COLO668 (cell line): ENCODE data around the gene PIK3CA.

Experiments used
- DNase-seq: peaks from one replicate; lab custom pipeline; 2025; ENCODE audit not compliant: unreplicated experiment; lab: John Stamatoyannopoulos, UW

The PIK3CA gene

DNA sequence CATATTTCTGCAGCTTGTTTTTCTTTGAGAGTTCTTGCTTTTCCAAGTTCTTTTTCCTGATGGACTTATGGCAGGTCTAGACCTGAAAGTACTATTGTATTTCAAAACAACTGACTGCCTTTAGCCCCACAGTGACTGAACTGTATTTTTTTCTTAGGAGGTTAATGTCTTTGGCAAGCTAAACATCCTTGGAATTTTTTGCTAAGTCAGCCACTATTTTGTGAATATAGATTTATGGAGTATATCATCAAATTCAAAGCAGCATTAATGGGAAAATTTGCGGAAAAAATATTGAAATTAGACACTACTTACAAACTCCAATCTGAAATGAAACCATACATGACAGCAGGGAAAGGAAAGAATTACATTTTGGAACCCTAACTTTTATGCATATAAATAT lies 8.6 kb downstream of the PIK3CA start:
- DNase-seq: no peak

DNA sequence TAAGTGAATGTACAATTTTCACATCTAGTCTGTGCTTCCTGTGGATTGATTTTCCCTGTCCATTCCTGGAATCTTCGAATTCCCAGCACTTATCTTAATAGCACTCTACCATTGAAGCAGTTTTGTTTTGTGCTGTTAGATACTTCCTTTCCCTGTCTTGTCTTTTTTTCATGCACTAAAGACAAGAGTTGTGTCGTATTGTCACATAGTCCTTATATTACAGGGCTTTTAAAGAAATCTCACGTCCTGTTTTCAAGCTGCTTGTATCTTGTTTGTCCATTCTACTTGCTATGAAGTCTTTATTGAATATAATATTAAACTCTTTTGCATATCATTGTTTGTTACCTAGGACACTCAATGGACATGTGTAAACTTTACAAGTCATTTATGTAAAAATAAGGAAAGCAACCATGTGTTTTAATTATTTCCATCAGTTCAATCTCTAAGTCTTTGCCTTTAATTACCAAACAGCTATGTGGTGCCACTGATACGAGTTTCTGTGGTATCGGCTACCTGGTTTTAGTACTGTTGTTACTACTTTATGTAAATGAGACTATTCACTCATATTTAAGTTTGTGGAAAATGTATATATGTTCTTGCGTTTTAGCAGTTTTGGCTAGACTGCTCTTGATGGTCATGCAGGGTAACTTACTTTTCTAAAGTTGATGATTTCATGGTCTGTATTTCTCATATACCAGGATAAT lies 10.3 kb downstream of the PIK3CA start:
- DNase-seq: no peak

DNA sequence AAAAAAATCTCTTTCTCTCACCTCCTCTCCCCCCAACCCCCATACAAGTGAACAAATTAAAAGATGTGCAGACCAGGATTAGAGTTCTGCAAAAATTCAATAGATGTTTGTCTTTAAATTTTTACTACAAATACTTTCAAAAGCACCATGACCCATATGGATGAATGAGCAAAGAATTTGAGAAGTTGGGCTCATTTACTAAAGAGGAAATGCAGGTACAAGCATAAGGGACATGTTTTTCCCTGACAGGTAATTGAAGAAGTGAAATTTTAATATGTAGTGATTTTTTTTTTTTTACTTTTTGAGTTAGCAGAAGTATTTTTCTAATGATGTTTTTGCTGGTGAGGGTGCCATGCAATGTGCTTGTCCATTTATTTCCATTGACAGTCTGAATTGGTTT lies 15.3 kb downstream of the PIK3CA start:
- DNase-seq: no peak

DNA sequence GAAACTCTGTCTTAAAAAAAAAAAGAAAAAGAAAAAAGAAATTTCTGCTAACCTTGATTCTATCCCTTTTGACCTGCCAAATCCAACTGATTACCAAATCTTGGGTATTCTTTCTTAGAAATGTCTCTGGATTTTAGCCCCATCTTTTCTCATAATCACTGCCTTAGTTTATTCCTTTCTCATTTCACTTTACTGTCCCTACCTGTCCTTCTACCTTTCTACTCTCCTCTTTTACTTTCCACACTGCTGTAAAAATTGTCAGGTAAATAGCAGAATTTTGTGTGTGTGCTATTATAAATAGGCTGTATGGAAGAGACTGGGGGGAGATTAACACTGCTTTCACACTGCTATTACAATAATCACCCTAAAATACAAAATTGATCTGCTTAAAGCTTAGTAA lies 16.7 kb downstream of the PIK3CA start:
- DNase-seq: no peak

DNA sequence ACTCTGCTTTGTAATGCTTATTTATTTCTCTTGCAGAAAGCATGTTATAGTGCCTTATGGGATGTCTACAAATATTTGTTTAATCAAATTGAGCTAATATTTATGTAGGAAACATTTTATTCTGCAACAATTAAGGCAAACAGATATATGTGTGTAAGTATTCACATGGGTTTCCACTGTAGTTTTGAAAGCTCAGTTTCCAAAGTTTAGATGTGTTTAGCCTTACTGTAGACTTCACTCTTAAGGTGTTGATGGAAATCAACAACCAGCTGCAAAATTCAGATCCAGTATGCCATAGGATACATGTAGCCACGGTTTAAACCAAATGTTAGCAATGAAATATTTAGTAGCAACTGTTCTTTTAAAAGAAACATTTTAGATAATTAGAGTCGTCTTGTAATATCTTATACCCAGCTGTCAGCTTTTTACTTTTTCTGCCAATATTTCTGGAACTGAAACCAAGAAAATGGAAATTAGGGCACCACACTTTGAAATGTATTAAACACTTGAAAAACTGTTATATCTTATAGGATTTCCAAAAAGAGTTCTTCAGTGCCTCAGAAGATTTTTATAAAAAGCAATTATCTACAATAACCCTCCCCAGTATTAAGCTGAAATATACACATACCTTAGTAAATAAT lies 18.5 kb downstream of the PIK3CA start:
- DNase-seq: no peak

DNA sequence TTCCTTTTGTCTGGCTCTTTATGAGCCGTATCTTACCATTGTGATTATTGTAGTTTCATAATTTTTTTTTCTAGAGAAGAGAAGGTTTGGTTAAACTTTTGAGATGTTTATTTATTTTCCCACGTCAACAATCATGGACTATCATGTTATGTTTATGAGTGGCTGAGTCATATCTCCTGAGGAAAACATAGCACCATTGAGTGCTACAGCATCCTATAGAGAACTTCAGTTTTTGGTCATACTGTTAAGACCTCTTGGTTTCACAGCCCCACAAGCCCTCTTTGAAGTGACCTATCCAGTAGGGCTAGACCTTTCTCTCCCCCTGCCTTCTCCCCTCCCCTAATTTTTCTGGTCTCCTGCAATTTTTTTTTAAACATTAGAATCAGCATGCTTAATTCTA lies 20.8 kb downstream of the PIK3CA start:
- no peak for DNase-seq

DNA sequence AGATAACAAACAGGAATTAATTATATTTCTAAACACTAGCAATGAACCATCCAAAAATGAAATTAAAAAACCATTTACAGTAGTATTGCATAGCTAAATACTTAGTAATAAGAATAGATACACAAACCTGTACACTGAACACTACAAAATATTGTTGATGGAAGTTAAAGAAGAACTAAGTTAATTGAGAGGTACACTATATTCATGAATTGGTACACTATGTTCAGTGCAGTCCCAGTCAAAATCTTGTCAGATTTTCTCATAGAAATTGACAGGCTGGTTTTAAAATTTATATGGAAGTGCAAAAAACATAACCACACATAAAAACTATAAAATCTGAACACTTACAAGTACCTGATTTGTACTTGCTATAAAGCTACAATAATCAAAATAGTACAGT lies 24.4 kb downstream of the PIK3CA start:
- no peak for DNase-seq

DNA sequence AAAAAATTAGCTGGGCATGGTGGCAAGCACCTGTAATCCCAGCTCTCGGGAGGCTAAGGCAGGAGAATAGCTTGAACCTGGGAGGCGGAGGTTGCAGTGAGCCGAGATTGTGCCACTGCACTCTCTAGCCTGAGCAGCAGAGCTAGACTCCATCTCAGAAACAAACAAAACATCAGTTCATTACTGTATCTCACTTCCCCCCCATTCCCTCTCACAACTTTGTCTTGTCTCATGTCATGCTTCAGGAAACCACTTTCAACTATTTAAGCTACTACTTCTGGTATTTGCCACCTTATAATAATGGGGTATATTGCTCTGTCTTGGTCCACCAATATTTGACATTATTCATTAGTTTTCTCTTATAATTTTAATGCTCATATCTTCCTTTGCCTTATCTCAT lies 26.2 kb downstream of the PIK3CA start:
- DNase-seq: no peak

DNA sequence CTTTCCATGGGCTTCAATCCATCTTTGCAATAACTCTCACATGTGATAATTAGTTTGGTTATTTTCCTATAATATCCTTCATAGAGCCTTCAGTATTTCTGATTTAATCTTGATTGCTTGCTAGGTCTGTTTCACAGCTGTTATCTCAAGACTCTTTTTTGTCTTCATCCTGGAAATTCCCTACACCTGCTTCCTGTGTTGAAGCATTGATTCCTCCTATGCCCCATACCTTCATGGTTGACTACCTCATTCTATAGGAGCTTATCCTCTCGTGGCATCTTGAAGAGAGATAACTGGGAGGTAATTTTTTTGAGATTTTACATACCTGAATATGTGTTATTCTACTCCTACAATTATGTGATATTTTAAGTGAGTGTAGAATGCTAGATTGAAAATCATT lies 26.7 kb downstream of the PIK3CA start:
- no peak for DNase-seq

DNA sequence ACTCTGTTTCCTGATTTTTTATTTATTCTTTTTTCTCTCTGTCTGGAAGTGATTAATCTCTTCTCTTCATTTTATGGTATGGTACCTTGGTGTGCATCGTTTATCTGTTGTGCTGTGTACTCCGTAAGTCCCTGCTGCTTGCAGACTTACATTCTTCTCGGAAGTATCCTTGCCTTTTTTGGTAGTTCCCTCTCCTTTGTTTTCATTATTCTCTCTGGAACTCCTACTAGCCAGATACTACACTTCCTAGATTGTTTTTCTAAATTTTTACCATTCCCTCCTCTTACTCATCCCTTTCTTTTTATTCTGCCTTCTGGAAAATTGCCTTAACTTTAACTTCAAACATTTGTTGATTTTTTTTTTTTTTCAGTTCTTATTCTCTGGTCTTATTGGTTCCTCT lies 27.2 kb downstream of the PIK3CA start:
- DNase-seq: no peak

DNA sequence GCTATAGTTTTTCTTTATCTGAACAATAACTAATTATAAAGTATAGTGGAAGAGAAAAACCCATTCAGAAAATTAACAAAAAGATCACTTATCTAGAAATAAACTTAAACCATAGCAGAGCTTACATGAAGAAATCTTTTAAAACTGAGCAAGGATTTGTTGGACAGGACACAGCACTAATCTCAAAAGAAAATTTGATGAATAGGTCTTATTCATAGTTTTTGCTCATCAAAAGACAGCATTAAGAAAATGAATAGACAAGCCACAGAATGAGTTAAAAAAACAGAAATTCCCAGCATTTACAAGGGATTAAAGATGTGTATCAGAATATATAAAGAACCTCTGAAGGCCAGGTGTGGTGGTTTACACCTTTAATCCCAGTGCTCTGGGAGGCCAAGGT lies 29.5 kb downstream of the PIK3CA start:
- no peak for DNase-seq

DNA sequence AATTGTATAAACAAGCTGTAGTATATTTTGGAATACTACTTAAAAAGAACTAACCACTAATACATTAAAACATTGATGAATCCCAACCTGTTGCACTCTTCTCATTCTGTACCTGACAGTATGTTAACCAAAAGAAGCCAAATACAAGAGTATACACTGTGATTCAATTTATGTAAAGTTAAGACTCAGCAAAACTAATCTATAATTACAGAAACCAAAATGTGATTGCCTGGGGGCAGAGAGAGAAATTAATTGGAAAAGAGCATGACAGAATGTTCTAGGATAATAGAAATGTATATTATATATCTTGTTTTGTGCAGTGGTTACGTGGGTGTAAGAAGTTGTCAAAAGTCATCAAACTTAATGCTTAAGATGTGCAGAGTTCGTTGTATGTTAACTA lies 31.1 kb downstream of the PIK3CA start:
- DNase-seq: no peak

DNA sequence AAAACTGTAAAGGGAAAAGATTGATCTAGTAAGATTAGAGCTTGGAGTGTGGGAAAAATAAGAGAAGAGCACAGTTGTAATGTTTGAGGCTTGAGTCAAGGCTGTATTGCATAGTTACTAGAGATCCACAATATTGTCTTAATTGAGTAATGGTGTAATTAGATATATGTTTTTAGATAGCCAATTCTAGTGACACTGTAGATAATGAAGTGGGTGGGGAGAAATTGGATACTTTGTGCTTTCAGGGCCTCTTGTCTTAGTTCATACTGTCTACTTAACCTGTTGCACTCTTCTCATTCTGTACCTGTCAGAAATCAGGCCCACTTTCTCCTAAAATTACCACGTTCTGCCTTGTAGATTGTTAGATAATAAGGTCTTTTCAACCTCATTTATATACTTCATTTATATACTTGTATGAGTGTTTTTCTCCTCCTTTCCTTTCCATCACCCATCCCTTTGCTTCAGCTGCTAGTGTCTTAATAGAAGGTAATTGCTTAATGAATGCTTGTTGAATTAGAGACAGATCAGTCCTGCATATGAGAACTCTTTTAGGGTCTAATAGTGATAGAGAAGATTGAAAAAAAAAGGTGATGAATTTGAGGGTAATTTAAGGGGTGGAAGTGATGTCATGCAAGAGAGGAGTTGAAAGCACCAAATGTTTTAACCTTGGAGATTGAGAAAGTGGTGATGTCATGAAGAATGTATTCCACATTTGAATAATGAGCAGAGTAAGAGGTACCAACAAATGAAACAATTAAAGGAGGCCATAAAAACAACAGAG lies 32.0 kb downstream of the PIK3CA start:
- no peak for DNase-seq

DNA sequence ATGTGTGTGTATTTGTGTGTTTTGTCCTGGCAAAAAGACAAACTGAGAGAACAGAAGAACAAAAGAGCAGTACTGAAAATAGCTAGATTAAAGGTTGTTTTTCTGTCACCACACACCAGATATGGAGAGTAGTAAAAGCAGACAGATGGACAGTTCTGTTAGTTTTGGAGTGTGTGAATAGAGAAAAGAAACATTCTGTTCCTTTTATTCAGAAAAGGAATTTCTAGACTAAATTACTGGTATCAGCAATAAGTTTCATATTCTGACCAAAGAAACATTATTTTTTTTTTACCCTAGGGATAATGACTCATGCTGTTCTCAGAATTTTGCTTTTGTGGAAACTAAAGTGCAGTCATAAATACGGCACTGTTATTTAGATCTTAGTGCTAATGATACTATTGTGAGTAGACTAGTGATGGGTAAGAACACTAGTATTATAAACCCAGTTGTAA lies 32.9 kb downstream of the PIK3CA start:
- no peak for DNase-seq

DNA sequence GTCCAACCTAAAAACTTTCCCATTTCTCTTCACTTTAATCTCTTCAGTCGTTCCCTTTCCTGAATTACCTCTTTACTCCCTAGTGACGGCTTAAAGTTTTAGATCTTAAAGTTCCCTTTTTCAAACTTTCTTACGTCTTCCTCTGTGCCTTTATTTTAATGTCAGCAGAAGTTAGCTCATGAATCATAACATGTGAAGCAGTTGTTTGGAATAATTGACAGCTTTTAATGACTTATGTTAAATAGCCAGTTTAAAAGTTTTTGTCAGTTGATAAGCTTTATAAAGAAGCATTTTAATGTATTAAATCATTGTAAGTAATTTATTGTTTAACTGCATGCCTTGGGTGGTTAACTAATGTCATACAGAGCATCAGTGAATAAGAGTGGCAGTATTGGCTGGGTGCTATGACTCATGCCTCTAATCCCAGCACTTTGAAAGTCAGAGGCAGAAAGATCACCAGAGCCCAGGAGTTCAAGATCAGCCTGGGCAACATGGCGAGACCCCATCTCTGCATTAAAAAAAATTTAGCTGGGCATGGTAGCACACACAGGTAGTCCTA lies 33.9 kb downstream of the PIK3CA start:
- no peak for DNase-seq

DNA sequence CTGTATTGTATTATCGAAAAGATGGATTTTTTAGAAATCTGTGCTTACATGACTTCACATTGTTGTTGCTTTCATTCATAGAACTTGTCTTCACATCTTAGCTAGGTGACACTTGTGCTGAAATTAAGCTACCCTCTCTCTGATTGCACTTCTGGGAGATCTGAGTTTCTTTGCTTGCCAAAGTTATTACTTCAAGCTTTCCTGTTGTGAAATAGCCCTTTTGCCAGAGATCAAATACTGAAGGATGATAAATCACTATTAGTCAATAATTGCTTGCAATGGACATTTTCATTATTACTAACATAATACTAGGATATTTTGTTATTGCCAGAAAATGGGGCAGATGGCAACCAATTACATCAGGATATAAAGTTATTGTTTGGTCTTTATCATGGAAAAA lies 34.7 kb downstream of the PIK3CA start:
- no peak for DNase-seq

DNA sequence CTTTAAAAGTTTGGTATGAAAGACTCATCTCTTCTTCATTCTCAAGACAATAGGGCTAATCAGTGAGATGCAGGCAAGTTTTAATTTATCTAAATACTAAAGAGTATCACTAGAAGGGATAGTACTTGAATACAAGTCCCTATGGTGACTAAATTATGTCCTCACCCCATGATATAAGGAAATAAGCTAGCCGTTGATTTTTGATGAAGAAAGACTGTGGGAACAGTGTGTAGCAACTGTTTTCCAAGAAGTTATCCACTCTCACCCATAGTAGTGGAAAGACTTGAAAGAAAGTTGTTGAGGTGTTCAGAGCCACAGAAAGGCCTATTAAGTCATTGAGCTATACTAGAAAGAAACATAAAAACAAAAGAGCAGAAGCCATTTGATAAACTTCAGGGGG lies 36.7 kb downstream of the PIK3CA start:
- no peak for DNase-seq

DNA sequence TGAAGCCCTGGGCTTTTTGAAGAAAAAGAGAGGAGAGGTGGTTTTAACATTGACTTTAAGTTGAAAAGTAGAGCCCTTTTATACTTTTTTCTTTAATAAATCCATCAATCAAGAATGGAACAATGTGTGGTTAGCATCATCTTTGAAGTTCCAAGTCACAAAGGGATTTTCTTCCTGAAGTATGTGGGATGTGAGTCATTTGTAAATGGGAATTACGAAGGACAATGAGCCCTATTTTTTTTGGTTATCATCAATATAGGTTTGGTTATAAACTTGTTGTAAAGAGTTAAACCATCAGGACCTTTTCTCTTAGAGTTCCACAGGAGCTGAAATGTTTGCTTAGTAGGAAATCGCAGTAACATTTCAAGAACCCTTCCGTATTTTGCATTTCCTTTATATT lies 38.3 kb downstream of the PIK3CA start:
- no peak for DNase-seq

DNA sequence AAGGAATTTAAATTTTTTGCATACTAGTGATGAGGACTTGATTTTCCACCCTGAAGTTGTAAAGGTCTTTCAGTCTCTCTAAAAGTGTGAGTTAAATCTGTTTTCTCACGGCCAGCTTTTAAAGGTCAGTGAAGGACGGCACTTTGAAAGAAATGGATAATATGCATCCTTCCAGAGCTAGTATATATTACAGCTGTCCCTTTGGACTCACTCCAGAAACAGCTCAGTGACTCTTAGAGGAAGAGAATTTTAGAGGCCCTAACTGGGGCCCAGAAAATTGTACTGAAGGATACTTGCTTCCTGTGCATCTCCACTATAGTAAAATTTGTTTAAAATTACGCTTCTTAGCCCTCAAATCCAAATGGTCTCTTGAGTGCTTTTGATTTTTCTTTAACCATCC lies 41.6 kb downstream of the PIK3CA start:
- DNase-seq: no peak

DNA sequence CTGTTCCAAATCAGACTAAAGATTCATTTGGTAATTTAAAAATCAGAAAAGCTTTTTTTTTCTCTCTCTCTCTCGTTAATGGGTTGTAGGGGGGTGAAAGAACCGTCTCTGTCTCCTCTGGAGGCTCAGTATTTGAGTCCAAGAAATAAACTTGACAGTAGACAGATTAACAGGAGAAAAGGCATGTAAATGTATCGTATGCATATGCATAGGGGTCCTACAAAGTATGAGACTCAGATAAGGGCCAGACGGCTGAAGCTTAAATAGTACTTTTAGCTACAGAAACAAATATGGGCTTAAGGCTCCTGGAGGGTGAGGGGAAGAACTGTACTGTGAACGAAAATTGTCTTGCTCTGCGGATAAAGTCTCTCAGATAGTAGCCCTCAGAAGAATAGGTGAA lies 42.4 kb downstream of the PIK3CA start:
- no peak for DNase-seq

DNA sequence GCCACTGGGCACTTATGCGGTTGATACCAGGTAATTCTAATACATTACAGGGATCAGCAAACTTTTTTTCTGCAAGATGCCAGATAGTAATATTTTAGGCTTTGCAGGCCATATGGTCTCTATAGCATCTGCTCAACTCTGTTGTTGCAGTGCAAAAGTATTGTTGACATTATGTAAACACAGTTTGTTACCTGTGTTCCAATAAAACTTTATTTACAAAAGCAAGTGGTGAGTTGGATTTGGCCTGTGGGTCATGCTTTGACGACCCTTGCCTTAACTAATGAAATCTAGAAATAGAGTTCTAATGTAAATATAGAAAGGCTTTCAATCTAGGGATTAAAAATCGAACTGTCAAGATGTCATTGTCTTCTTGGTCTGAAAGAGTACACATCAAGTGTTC lies 44.4 kb downstream of the PIK3CA start:
- DNase-seq: no peak

DNA sequence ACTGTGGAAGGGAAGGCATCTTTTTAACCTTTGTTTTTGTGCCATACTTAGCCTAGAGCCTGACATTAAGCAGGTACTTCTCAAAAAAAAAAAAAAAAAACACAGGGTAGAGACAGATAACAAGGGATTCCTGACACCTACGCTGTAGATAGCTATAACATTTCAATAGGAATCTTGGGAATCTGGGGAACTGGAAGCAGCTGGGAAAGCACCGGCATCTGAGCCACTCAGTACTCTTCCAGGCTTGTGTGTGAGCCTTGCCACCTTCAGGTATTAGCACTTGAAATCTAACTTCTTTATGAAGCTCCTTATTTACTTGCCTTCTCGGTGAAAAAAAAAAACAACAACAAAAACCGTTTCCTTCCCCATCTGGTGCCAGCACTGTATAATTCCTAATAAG lies 46.8 kb downstream of the PIK3CA start:
- DNase-seq: no peak
